Mesodermal cell (in vitro differentiated cells): ENCODE data around the gene LDLRAD4.

Experiments
- H3K27ac ChIP-seq: 2 replicates; pipeline ENCODE4 v1.7.0; 2013; ENCODE audit warnings: mild to moderate bottlenecking, low read depth, low read length, moderate library complexity; ENCODE audit not compliant: severe bottlenecking
- H3K36me3 ChIP-seq: 2 replicates; pipeline ENCODE4 v1.7.1; 2013; ENCODE audit warnings: mild to moderate bottlenecking, low read length, moderate library complexity; ENCODE audit not compliant: control insufficient read depth, insufficient read depth
- H3K4me1 ChIP-seq: one replicate; pipeline ENCODE4 v1.7.1; 2013; ENCODE audit warnings: mild to moderate bottlenecking, low read length; ENCODE audit not compliant: insufficient read depth, control insufficient read depth, poor library complexity, severe bottlenecking
- H3K4me3 ChIP-seq: 2 replicates; pipeline ENCODE4 v1.7.0; 2013; ENCODE audit warnings: low read length, control low read depth, mild to moderate bottlenecking; ENCODE audit not compliant: insufficient read depth, poor library complexity, severe bottlenecking; ENCODE audit errors: extremely low read depth
- H3K9me3 ChIP-seq: 2 replicates; pipeline ENCODE4 v1.7.1; 2013; ENCODE audit warnings: mild to moderate bottlenecking, low read length, moderate library complexity; ENCODE audit not compliant: control insufficient read depth
- WGBS, 2 experiments: methylation state at CpG; one replicate each; pipeline ENCODE4 v1.1.5; 2013; ENCODE audit warnings: missing lambda C conversion rate in 2 of 2; ENCODE audit not compliant: insufficient coverage in 2 of 2; 5-methylcytosine and 5-hydroxymethylcytosine counted together

LDLRAD4 gene

GRCh38 chr18:13420969-13421686 is 202.6 kb downstream of the LDLRAD4 start:
- Histone ChIP-seq H3K4me1 (peaks cover 4% of the 10 kb centered on the region), H3K4me3 (no peak overlapping the region), H3K27ac (no peak overlapping the region), H3K9me3 (no peaks in the 10 kb centered on the region), H3K36me3 (no peaks in the 10 kb centered on the region)
- WGBS, 2 experiments, result 91 to 92% methylated on average over 18 to 19 of the region's 19 CpGs

GRCh38 chr18:13422541-13423147 is 204.1 kb downstream of the LDLRAD4 start:
- WGBS, 2 experiments, result 90 to 95% methylated on average over 3 of the region's 5 CpGs
- Histone ChIP-seq H3K27ac (no peak overlapping the region), H3K4me1 (peaks cover 4% of the 10 kb centered on the region), H3K9me3 (no peaks in the 10 kb centered on the region), H3K4me3 (no peak overlapping the region), H3K36me3 (no peaks in the 10 kb centered on the region)

GRCh38 chr18:13423352-13423751 is 204.8 kb downstream of the LDLRAD4 start:
- Histone ChIP-seq H3K9me3 (no peaks in the 10 kb centered on the region), H3K36me3 (no peaks in the 10 kb centered on the region), H3K4me1 (peaks cover 4% of the 10 kb centered on the region), H3K27ac (no peak overlapping the region), H3K4me3 (no peak overlapping the region)
- WGBS, 2 experiments, result 86 to 97% methylated on average over 7 to 9 of the region's 9 CpGs

GRCh38 chr18:13424363-13424762 is 205.8 kb downstream of the LDLRAD4 start:
- Histone ChIP-seq H3K4me1 (peaks cover 4% of the 10 kb centered on the region), H3K36me3 (no peaks in the 10 kb centered on the region), H3K4me3 (no peak overlapping the region), H3K27ac (no peak overlapping the region), H3K9me3 (no peaks in the 10 kb centered on the region)
- 82 to 98% methylated on average over 5 to 6 of the region's 7 CpGs for whole genome bisulfite sequencing, 2 experiments

- Histone ChIP-seq H3K4me1 (peaks cover 4% of the 10 kb centered on the region), H3K27ac (no peak overlapping the region), H3K36me3 (no peaks in the 10 kb centered on the region), H3K9me3 (no peaks in the 10 kb centered on the region), H3K4me3 (no peak overlapping the region)
- 73 to 76% methylated on average over 13 to 16 of the region's 16 CpGs for WGBS, 2 experiments
Measured at GRCh38 chr18:13425357-13426091, 207.0 kb downstream of the LDLRAD4 start.

GRCh38 chr18:13427354-13427753 is 208.8 kb downstream of the LDLRAD4 start:
- Histone ChIP-seq H3K9me3 (no peaks in the 10 kb centered on the region), H3K4me3 (no peak overlapping the region), H3K36me3 (no peaks in the 10 kb centered on the region), H3K4me1 (peaks cover 4% of the 10 kb centered on the region), H3K27ac (no peak overlapping the region)
- WGBS, 2 experiments, result 100% methylated on average over 1 to 3 of the region's 3 CpGs

GRCh38 chr18:13428319-13428718 is 209.8 kb downstream of the LDLRAD4 start:
- 65 to 72% methylated on average over 3 of the region's 3 CpGs for WGBS, 2 experiments
- no peak overlapping the region for H3K4me3 ChIP-seq
- no peaks in the 10 kb centered on the region for H3K9me3 ChIP-seq
- no peaks in the 10 kb centered on the region for H3K36me3 ChIP-seq
- H3K4me1 ChIP-seq, result peaks cover 4% of the 10 kb centered on the region
- no peak overlapping the region for H3K27ac ChIP-seq

GRCh38 chr18:13429016-13429415 is 210.5 kb downstream of the LDLRAD4 start:
- Histone ChIP-seq H3K36me3 (no peaks in the 10 kb centered on the region), H3K9me3 (no peaks in the 10 kb centered on the region), H3K4me1 (peaks cover 4% of the 10 kb centered on the region), H3K4me3 (no peak overlapping the region), H3K27ac (no peak overlapping the region)
- 91 to 96% methylated on average over 4 to 5 of the region's 5 CpGs for WGBS, 2 experiments

- Histone ChIP-seq H3K36me3 (no peaks in the 10 kb centered on the region), H3K4me3 (no peak overlapping the region), H3K9me3 (no peaks in the 10 kb centered on the region), H3K4me1 (peaks cover 4% of the 10 kb centered on the region), H3K27ac (no peak overlapping the region)
- WGBS, 2 experiments, result 92 to 98% methylated on average over 9 to 12 of the region's 15 CpGs
Measured at GRCh38 chr18:13429884-13430510, 211.4 kb downstream of the LDLRAD4 start.

- no peak overlapping the region for H3K4me3 ChIP-seq
- no peaks in the 10 kb centered on the region for H3K9me3 ChIP-seq
- H3K27ac ChIP-seq, result no peak overlapping the region
- WGBS, 2 experiments, result 68 to 83% methylated on average over 1 to 4 of the region's 4 CpGs
- H3K4me1 ChIP-seq, result peaks cover under 1% of the 10 kb centered on the region
- H3K36me3 ChIP-seq, result no peaks in the 10 kb centered on the region
Measured at GRCh38 chr18:13430663-13431062, 212.1 kb downstream of the LDLRAD4 start.
